ENCODE data around the gene MYO1G.
"Not testable (repeated sequence)": the region's sequence is repeated elsewhere in the genome, so short reads cannot be mapped to it uniquely, and the experiment has no call there.

Gene MYO1G

DNA sequence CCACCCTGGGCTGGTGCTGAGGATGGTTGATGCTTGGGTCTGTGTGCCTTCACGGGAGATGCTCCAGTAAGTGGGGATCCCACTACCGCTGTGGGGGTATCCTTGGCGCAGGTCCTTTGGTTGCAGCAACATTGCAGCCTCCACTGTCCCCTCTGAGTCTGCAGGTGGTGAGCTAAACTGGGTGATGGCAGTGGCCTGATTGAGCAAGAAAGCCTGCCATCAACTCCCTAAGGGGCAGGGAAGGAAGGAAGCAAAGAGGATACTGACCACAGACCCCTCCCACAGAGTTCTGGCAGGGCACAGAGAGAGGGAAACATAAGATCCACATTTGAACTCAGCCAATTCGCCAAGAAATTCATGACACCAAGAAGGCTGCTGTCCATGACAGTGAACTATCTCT, 43.2 kb downstream of the MYO1G start:
- H3F3A ChIP-seq (ENCODE audit: low read depth) = no peaks in the 10 kb centered on the region
- no peaks in the 10 kb centered on the region for H3K27me3 ChIP-seq (ENCODE audit: insufficient read depth, low read length, poor library complexity, severe bottlenecking)
- peaks cover 8% of the 10 kb centered on the region for H3K4me1 ChIP-seq (ENCODE audit: insufficient read depth, low read length, poor library complexity, severe bottlenecking)
- H3K36me3 ChIP-seq (ENCODE audit: insufficient read depth, low read length) = no peaks in the 10 kb centered on the region
- TF ChIP-seq, protein P1, sequence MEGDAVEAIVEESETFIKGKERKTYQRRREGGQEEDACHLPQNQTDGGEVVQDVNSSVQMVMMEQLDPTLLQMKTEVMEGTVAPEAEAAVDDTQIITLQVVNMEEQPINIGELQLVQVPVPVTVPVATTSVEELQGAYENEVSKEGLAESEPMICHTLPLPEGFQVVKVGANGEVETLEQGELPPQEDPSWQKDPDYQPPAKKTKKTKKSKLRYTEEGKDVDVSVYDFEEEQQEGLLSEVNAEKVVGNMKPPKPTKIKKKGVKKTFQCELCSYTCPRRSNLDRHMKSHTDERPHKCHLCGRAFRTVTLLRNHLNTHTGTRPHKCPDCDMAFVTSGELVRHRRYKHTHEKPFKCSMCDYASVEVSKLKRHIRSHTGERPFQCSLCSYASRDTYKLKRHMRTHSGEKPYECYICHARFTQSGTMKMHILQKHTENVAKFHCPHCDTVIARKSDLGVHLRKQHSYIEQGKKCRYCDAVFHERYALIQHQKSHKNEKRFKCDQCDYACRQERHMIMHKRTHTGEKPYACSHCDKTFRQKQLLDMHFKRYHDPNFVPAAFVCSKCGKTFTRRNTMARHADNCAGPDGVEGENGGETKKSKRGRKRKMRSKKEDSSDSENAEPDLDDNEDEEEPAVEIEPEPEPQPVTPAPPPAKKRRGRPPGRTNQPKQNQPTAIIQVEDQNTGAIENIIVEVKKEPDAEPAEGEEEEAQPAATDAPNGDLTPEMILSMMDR (conservative IDR thresholded peaks at IDR 0.05; ENCODE audit: low read length) = no peak
- no peak for TF ChIP-seq EZH2phosphoT487 (IDR thresholded peaks at IDR 0.05; ENCODE audit: borderline replicate concordance)
- no peak overlapping the region for H3K4me3 ChIP-seq (ENCODE audit: low read length, poor library complexity, severe bottlenecking)
- H4K20me1 ChIP-seq (ENCODE audit: insufficient read depth, low read length, poor library complexity, severe bottlenecking) = no peaks in the 10 kb centered on the region
- no peak overlapping the region for H3K4me2 ChIP-seq (ENCODE audit: low read depth, low read length, poor library complexity, severe bottlenecking)
- H2AFZ ChIP-seq (ENCODE audit: low read length) = no peak overlapping the region
- no peaks in the 10 kb centered on the region for H3K9me3 ChIP-seq (ENCODE audit: insufficient read depth, low read depth, low read length)
- no peak overlapping the region for H3K9ac ChIP-seq (ENCODE audit: low read depth, low read length, poor library complexity, severe bottlenecking)
- H3K9me2 ChIP-seq (replicated peaks; ENCODE audit: low read depth, low read length) = no peaks in the 10 kb centered on the region
- no peaks in the 10 kb centered on the region for H3K79me2 ChIP-seq (ENCODE audit: insufficient read depth, low read length)

- no peak overlapping the region for H3K4me3 ChIP-seq (ENCODE audit: low read length, poor library complexity, severe bottlenecking)
- H3K9me2 ChIP-seq (replicated peaks; ENCODE audit: low read depth, low read length) = no peaks in the 10 kb centered on the region
- no peak overlapping the region for H2AFZ ChIP-seq (ENCODE audit: low read length)
- H3K4me2 ChIP-seq (ENCODE audit: low read depth, low read length, poor library complexity, severe bottlenecking) = no peak overlapping the region
- H3K27me3 ChIP-seq (ENCODE audit: insufficient read depth, low read length, poor library complexity, severe bottlenecking) = no peaks in the 10 kb centered on the region
- H3K79me2 ChIP-seq (ENCODE audit: insufficient read depth, low read length) = no peaks in the 10 kb centered on the region
- H3K4me1 ChIP-seq (ENCODE audit: insufficient read depth, low read length, poor library complexity, severe bottlenecking) = peaks cover 8% of the 10 kb centered on the region
- H3K36me3 ChIP-seq (ENCODE audit: insufficient read depth, low read length) = no peaks in the 10 kb centered on the region
- H3K9ac ChIP-seq (ENCODE audit: low read depth, low read length, poor library complexity, severe bottlenecking) = no peak overlapping the region
- no peaks in the 10 kb centered on the region for H3F3A ChIP-seq (ENCODE audit: low read depth)
- TF ChIP-seq, protein P1 (conservative IDR thresholded peaks at IDR 0.05; ENCODE audit: low read length) = no peak
- no peak for TF ChIP-seq EZH2phosphoT487 (IDR thresholded peaks at IDR 0.05; ENCODE audit: borderline replicate concordance)
- H4K20me1 ChIP-seq (ENCODE audit: insufficient read depth, low read length, poor library complexity, severe bottlenecking) = no peaks in the 10 kb centered on the region
- no peaks in the 10 kb centered on the region for H3K9me3 ChIP-seq (ENCODE audit: insufficient read depth, low read depth, low read length)
Measured at GRCh38 chr7:44935016-44935415, 43.8 kb downstream of the MYO1G start.

DNA sequence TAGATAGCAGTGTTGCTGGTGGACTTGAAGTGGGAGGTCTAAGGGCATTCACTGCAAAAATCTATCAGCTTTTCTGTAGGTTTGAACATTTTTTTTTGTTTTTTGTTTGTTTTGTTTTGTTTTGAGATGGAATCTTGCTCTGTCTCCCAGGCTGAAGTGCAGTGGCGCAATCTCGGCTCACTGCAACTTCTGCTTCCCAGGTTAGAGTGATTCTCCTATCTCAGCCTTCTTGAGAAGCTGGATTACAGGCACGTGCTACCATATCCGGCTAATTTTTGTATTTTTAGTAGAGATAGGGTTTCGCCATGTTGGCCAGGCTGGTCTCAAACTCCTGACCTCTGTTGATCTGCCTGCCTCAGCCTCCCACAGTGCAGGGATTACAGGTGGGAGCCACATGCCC, 44.3 kb downstream of the MYO1G start:
- H3K79me2 ChIP-seq (ENCODE audit: insufficient read depth, low read length); H3K4me2 ChIP-seq (ENCODE audit: low read depth, low read length, poor library complexity, severe bottlenecking); H3K9ac ChIP-seq (ENCODE audit: low read depth, low read length, poor library complexity, severe bottlenecking); H2AFZ ChIP-seq (ENCODE audit: low read length); H3K4me3 ChIP-seq (ENCODE audit: low read length, poor library complexity, severe bottlenecking); H3F3A ChIP-seq (ENCODE audit: low read depth); H3K27me3 ChIP-seq (ENCODE audit: insufficient read depth, low read length, poor library complexity, severe bottlenecking); H3K9me2 ChIP-seq (replicated peaks; ENCODE audit: low read depth, low read length); H3K9me3 ChIP-seq (ENCODE audit: insufficient read depth, low read depth, low read length); H3K36me3 ChIP-seq (ENCODE audit: insufficient read depth, low read length); H4K20me1 ChIP-seq (ENCODE audit: insufficient read depth, low read length, poor library complexity, severe bottlenecking); H3K4me1 ChIP-seq (ENCODE audit: insufficient read depth, low read length, poor library complexity, severe bottlenecking): not testable (repeated sequence)

DNA sequence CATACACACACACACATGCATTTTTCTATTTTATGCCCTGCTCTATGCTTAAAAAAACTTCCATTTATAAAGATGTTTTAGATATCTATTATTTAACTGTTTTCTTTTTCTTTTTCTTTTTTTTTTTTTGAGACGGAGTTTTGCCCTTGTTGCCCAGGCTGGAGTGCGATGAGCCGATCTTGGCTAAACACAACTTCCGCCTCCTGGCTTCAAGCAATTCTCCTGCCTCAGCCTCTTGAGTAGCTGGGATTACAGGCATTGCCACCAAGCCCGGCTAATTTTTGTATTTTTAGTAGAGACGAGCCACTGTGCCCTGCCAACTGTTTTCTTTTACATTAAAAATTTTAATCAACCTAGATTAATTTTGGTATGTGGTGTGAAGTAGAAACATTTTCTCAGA, 47.9 kb downstream of the MYO1G start:
- H3K9me3 ChIP-seq (ENCODE audit: insufficient read depth, low read depth, low read length) = no peaks in the 10 kb centered on the region
- peaks cover 7% of the 10 kb centered on the region for H3K4me1 ChIP-seq (ENCODE audit: insufficient read depth, low read length, poor library complexity, severe bottlenecking)
- no peak overlapping the region for H2AFZ ChIP-seq (ENCODE audit: low read length)
- no peaks in the 10 kb centered on the region for H3K27me3 ChIP-seq (ENCODE audit: insufficient read depth, low read length, poor library complexity, severe bottlenecking)
- H3K4me3 ChIP-seq (ENCODE audit: low read length, poor library complexity, severe bottlenecking) = no peak overlapping the region
- H3K36me3 ChIP-seq (ENCODE audit: insufficient read depth, low read length) = no peaks in the 10 kb centered on the region
- no peaks in the 10 kb centered on the region for H3K9me2 ChIP-seq (replicated peaks; ENCODE audit: low read depth, low read length)
- no peaks in the 10 kb centered on the region for H3F3A ChIP-seq (ENCODE audit: low read depth)
- H4K20me1 ChIP-seq (ENCODE audit: insufficient read depth, low read length, poor library complexity, severe bottlenecking) = no peaks in the 10 kb centered on the region
- H3K9ac ChIP-seq (ENCODE audit: low read depth, low read length, poor library complexity, severe bottlenecking) = no peak overlapping the region
- no peak overlapping the region for H3K4me2 ChIP-seq (ENCODE audit: low read depth, low read length, poor library complexity, severe bottlenecking)
- no peaks in the 10 kb centered on the region for H3K79me2 ChIP-seq (ENCODE audit: insufficient read depth, low read length)
- TF ChIP-seq, protein P1 (conservative IDR thresholded peaks at IDR 0.05; ENCODE audit: low read length) = no peak
- TF ChIP-seq EZH2phosphoT487 (IDR thresholded peaks at IDR 0.05; ENCODE audit: borderline replicate concordance) = no peak

All from Loucy (cell line).